Measurements from ENCODE around the gene IFIT1B. TPM values are rescaled to one million over a fixed set of nuclear protein-coding genes. Genes with fewer than 3 reads are reported as not detected.

Gene IFIT1B
- total RNA-seq, 3 donors from 2014 or later (not counting 1 experiment from before 2014, with no cell fraction given) = not detected

GRCh38 chr10:89345367-89346000, 32.4 kb upstream of the IFIT1B start:
- Mint-ChIP-seq H3K36me3 (no peaks in the 10 kb centered on the region), H3K27me3 (ENCODE audit: low read depth in 2 of 2) (peaks cover 16 to 54% of the 10 kb centered on the region in 2 donors), H3K4me1 (peaks cover 0 to 5% of the 10 kb centered on the region in 2 donors), H3K9me3 (no peaks in the 10 kb centered on the region), H3K27ac (no peak overlapping the region), H3K4me3 (no peak overlapping the region)
- Histone ChIP-seq H3K4me3 (ENCODE audit: low read length) (no peak overlapping the region), H3K27me3 (ENCODE audit: control insufficient read depth, insufficient read depth, low read length) (peaks cover 3% of the 10 kb centered on the region), H3K27ac (ENCODE audit: low read length) (no peak overlapping the region), H3K9me3 (ENCODE audit: control insufficient read depth, insufficient read depth, low read length) (no peaks in the 10 kb centered on the region), H3K4me1 (ENCODE audit: control insufficient read depth, insufficient read depth, low read length) (no peaks in the 10 kb centered on the region), H3K36me3 (ENCODE audit: control insufficient read depth, insufficient read depth, low read length) (no peaks in the 10 kb centered on the region)
- intact Hi-C loops (cut with micrococcal nuclease) = no loop called here
- no peak for TF ChIP-seq CTCF (IDR thresholded peaks at IDR 0.05)
- WGBS (ENCODE audit: insufficient coverage) = 89% methylated on average over 1 of the region's 4 CpGs
- ATAC-seq (no peak), DNase-seq (no peak)

GRCh38 chr10:89346405-89347254, 31.2 kb upstream of the IFIT1B start:
- no peaks in the 10 kb centered on the region for H3K36me3 ChIP-seq (ENCODE audit: control insufficient read depth, insufficient read depth, low read length)
- Mint-ChIP-seq H3K36me3 (no peaks in the 10 kb centered on the region), H3K27ac (no peak overlapping the region), H3K27me3 (ENCODE audit: low read depth in 2 of 2) (peaks cover 18 to 62% of the 10 kb centered on the region in 2 donors), H3K4me3 (no peak overlapping the region), H3K4me1 (peaks cover 0 to 5% of the 10 kb centered on the region in 2 donors), H3K9me3 (no peaks in the 10 kb centered on the region)
- intact Hi-C loops (cut with micrococcal nuclease) = no loop called here
- H3K9me3 ChIP-seq (ENCODE audit: control insufficient read depth, insufficient read depth, low read length) = no peaks in the 10 kb centered on the region
- H3K4me1 ChIP-seq (ENCODE audit: control insufficient read depth, insufficient read depth, low read length) = no peaks in the 10 kb centered on the region
- no peak for TF ChIP-seq CTCF (IDR thresholded peaks at IDR 0.05)
- no peak overlapping the region for H3K4me3 ChIP-seq (ENCODE audit: low read length)
- ATAC-seq (no peak), DNase-seq (no peak)
- peaks cover 3% of the 10 kb centered on the region for H3K27me3 ChIP-seq (ENCODE audit: control insufficient read depth, insufficient read depth, low read length)
- 86% methylated on average over 4 of the region's 4 CpGs for WGBS (ENCODE audit: insufficient coverage)
- no peak overlapping the region for H3K27ac ChIP-seq (ENCODE audit: low read length)

GRCh38 chr10:89347701-89348457, 30.0 kb upstream of the IFIT1B start:
- DNase-seq = no peak
- Histone ChIP-seq H3K4me3 (ENCODE audit: low read length) (no peak overlapping the region), H3K27me3 (ENCODE audit: control insufficient read depth, insufficient read depth, low read length) (peaks cover 3% of the 10 kb centered on the region), H3K4me1 (ENCODE audit: control insufficient read depth, insufficient read depth, low read length) (no peaks in the 10 kb centered on the region), H3K36me3 (ENCODE audit: control insufficient read depth, insufficient read depth, low read length) (no peaks in the 10 kb centered on the region), H3K27ac (ENCODE audit: low read length) (no peak overlapping the region), H3K9me3 (ENCODE audit: control insufficient read depth, insufficient read depth, low read length) (no peaks in the 10 kb centered on the region)
- Mint-ChIP-seq H3K27ac (no peak overlapping the region), H3K36me3 (no peaks in the 10 kb centered on the region), H3K4me3 (no peak overlapping the region), H3K4me1 (no peaks in the 10 kb centered on the region), H3K9me3 (no peaks in the 10 kb centered on the region), H3K27me3 (ENCODE audit: low read depth in 2 of 2) (peaks cover 24 to 69% of the 10 kb centered on the region in 2 donors)
- no peak for TF ChIP-seq CTCF (IDR thresholded peaks at IDR 0.05)
- no peak for ATAC-seq
- intact Hi-C loops (cut with micrococcal nuclease) = no loop called here
- 82% methylated on average over 7 of the region's 7 CpGs for WGBS (ENCODE audit: insufficient coverage)
